ENCODE results near the gene TKFC.

GRCh38 chr11:61343792-61344745 is 11.0 kb downstream of the TKFC start:
- TF ChIP-seq POLR2AphosphoS5 (IDR thresholded peaks at IDR 0.05; ENCODE audit: low read depth) = no peak
- TF ChIP-seq CTCF (IDR thresholded peaks at IDR 0.05; ENCODE audit: insufficient read depth, low read length) = no peak
- TF ChIP-seq REST (IDR thresholded peaks at IDR 0.05; ENCODE audit: insufficient replicate concordance, low read depth) = no peak
- no peak for TF ChIP-seq GABPA (IDR thresholded peaks at IDR 0.05; ENCODE audit: low read depth)
- TF ChIP-seq SPI1 (IDR thresholded peaks at IDR 0.05; ENCODE audit: borderline replicate concordance, low read depth) = no peak

All from HL-60 (cell line).